ENCODE results near the gene ENAH.

The ENAH gene

DNA sequence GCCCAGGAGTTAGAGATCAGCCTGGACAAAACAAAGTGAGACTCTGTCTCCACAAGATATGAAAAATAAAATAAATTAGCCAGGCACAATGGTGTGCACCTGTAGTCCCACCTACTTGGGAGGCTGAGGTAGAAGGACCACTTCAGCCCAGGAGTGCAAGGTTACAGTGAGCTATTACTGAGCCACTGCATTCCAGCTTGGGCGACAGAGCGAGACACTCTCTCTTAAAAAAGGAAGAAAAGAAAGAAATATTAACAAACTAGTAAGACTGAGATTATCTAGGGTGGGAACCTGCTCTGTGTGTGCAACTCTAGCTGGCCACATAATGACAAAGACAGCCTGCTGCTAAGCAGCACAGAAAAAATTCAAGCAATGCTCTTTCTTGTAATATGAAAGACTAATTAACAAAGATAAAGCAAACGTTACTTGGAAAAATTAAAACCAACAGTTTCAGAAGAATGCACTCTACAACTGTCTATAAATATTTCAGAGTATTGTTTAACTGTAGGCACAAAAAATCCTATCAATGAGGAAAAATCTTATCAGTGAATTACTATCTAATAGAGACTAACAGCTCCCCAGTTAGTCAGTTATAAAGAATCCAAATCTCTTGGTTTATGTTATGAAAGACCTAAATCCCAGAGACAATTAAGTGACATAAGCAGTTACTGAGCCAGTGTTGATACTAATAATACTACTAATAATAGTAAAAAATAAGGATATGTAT lies 74.5 kb downstream of the ENAH start:
- H3K4me3 ChIP-seq = no peak overlapping the region
- H3K9me3 ChIP-seq (ENCODE audit: low read depth, low read length) = no peaks in the 10 kb centered on the region
- H3K27ac ChIP-seq = no peak overlapping the region
- DNase-seq (ENCODE audit: low read depth, low spot score) = no peak
- TF ChIP-seq FOXP2 (optimal IDR thresholded peaks at IDR 0.05; ENCODE audit: control extremely low read depth, extremely low read length, insufficient read depth) (no peak), POLR2AphosphoS5 (IDR thresholded peaks at IDR 0.05; ENCODE audit: borderline replicate concordance, low read depth, low read length) (no peak), EZH2 (IDR thresholded peaks at IDR 0.05) (no peak)
- H3K9ac ChIP-seq (ENCODE audit: insufficient read length) = no peak overlapping the region
- no peaks in the 10 kb centered on the region for H3K36me3 ChIP-seq (ENCODE audit: insufficient read depth, low read length)

DNA sequence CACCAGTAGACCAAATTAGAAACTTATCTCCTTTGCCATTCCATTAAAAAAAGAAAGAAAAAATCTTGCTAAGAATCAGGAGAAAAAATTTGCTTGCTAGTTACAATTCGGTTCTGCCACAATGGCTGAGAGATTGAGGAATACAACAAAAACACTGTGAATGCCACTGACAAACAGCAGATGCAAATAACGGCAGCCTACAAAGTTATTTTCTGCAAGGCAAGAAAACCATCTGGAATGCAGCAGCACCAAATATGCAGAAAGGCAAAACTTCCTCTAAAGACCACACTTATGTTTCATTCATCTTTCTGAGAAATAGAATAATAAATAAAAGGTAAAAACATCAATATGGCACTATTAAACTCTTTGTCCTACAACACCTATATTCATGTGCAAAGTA lies 75.7 kb downstream of the ENAH start:
- no peaks in the 10 kb centered on the region for H3K36me3 ChIP-seq (ENCODE audit: insufficient read depth, low read length)
- TF ChIP-seq EZH2 (IDR thresholded peaks at IDR 0.05) = no peak
- TF ChIP-seq FOXP2 (optimal IDR thresholded peaks at IDR 0.05; ENCODE audit: control extremely low read depth, extremely low read length, insufficient read depth) = no peak
- H3K4me3 ChIP-seq = no peak overlapping the region
- no peak for DNase-seq (ENCODE audit: low read depth, low spot score)
- H3K27ac ChIP-seq = no peak overlapping the region
- no peaks in the 10 kb centered on the region for H3K9me3 ChIP-seq (ENCODE audit: low read depth, low read length)
- no peak overlapping the region for H3K9ac ChIP-seq (ENCODE audit: insufficient read length)

DNA sequence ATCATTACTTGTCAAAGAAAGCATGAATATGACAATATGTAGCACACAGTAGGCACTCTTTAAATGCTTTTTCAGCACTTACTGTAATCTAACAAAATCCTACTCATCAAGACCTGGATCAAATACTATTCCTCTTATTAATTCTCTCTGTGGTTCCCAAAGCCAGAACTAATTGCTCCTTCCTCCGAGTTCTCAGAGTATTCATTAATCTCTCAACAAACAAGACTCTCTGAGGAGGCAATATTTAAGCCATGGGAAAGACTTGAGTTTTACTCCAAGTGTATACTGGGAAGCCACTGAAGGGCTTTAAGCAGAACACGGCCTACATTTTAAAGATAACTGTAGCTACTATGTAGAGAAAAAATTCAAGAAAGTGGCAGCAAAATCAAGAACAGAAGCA lies 79.7 kb downstream of the ENAH start:
- H3K9ac ChIP-seq (ENCODE audit: insufficient read length) = no peak overlapping the region
- no peak overlapping the region for H3K4me3 ChIP-seq
- TF ChIP-seq POLR2AphosphoS5 (IDR thresholded peaks at IDR 0.05; ENCODE audit: borderline replicate concordance, low read depth, low read length) (no peak; the same call in 1 of the 2 replicates), FOXP2 (optimal IDR thresholded peaks at IDR 0.05; ENCODE audit: control extremely low read depth, extremely low read length, insufficient read depth) (no peak), EZH2 (IDR thresholded peaks at IDR 0.05) (no peak)
- no peaks in the 10 kb centered on the region for H3K36me3 ChIP-seq (ENCODE audit: insufficient read depth, low read length)
- peak; percentile 56 for DNase-seq (ENCODE audit: low read depth, low spot score)
- no peaks in the 10 kb centered on the region for H3K9me3 ChIP-seq (ENCODE audit: low read depth, low read length)
- H3K27ac ChIP-seq = no peak overlapping the region

DNA sequence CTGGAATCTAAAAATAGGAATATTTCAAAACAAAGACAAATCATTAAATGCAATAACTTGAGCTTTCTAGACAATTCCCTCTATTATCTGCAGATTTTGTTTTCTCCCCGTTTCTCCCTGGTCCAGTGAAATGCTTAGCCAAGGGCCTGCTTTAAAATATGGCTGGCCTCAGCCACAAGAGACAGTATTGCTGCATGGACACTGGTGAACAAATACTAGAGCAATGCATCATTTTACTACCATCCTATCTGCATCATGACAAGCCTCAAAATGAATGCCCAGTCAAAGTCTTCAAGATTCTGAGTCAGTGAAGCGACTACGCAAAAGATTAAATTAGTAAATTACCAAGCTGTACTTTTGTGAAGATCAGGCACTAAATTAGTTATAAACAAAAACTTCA lies 80.5 kb downstream of the ENAH start:
- Histone ChIP-seq H3K27ac (no peak overlapping the region), H3K9ac (ENCODE audit: insufficient read length) (no peak overlapping the region), H3K36me3 (ENCODE audit: insufficient read depth, low read length) (no peaks in the 10 kb centered on the region), H3K9me3 (ENCODE audit: low read depth, low read length) (no peaks in the 10 kb centered on the region), H3K4me3 (no peak overlapping the region)
- no peak for DNase-seq (ENCODE audit: low read depth, low spot score)
- TF ChIP-seq POLR2AphosphoS5 (IDR thresholded peaks at IDR 0.05; ENCODE audit: borderline replicate concordance, low read depth, low read length) (no peak), EZH2 (IDR thresholded peaks at IDR 0.05) (no peak), FOXP2 (optimal IDR thresholded peaks at IDR 0.05; ENCODE audit: control extremely low read depth, extremely low read length, insufficient read depth) (no peak)

DNA sequence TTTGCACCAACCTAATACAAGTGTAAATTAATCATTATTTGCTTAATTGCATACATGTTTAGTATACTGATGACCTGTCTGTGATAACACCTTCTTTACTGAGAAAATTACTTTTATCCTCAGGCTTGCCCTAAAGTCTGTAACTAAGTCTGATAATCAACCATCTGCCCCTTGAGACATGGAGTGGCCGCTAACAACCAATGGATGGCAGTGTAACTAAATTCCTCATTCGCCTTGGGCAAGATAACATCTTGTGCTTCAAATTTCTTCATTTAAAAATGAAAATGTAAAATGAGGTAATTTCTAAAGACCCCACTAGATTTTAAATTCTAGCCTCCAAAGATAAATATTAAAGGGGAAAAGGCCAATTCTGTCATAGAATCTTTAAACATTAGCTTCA lies 85.1 kb downstream of the ENAH start:
- TF ChIP-seq EZH2 (IDR thresholded peaks at IDR 0.05) (no peak), FOXP2 (optimal IDR thresholded peaks at IDR 0.05; ENCODE audit: control extremely low read depth, extremely low read length, insufficient read depth) (no peak), POLR2AphosphoS5 (IDR thresholded peaks at IDR 0.05; ENCODE audit: borderline replicate concordance, low read depth, low read length) (no peak)
- no peak overlapping the region for H3K4me3 ChIP-seq
- H3K36me3 ChIP-seq (ENCODE audit: insufficient read depth, low read length) = peaks cover 25% of the 10 kb centered on the region
- H3K9me3 ChIP-seq (ENCODE audit: low read depth, low read length) = no peaks in the 10 kb centered on the region
- DNase-seq (ENCODE audit: low read depth, low spot score) = no peak
- no peak overlapping the region for H3K27ac ChIP-seq
- H3K9ac ChIP-seq (ENCODE audit: insufficient read length) = no peak overlapping the region

DNA sequence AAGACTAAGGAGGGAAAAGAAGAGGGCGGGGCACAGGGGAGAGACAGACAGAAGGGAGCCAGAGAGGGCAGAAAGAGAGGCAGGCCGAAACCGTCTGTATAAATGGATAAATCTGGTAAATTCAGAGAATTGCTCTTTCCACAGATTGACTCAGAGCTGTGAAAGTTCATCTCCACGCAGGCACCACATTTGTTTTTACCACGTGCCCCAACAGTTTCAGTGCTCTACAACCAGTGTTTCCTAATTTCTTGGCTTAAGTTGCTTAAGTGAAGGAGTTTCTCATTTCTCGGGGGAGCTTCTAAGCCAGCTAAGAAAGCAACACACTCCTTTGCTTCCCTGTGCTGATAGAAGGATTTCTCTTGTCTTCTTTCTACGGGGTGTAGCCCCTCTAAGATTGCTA lies 87.1 kb downstream of the ENAH start:
- no peak for DNase-seq (ENCODE audit: low read depth, low spot score)
- no peak overlapping the region for H3K9ac ChIP-seq (ENCODE audit: insufficient read length)
- no peak overlapping the region for H3K27ac ChIP-seq
- no peak overlapping the region for H3K4me3 ChIP-seq
- TF ChIP-seq EZH2 (IDR thresholded peaks at IDR 0.05) (no peak), POLR2AphosphoS5 (IDR thresholded peaks at IDR 0.05; ENCODE audit: borderline replicate concordance, low read depth, low read length) (no peak), FOXP2 (optimal IDR thresholded peaks at IDR 0.05; ENCODE audit: control extremely low read depth, extremely low read length, insufficient read depth) (no peak)
- H3K36me3 ChIP-seq (ENCODE audit: insufficient read depth, low read length) = peaks cover 32% of the 10 kb centered on the region
- no peaks in the 10 kb centered on the region for H3K9me3 ChIP-seq (ENCODE audit: low read depth, low read length)

DNA sequence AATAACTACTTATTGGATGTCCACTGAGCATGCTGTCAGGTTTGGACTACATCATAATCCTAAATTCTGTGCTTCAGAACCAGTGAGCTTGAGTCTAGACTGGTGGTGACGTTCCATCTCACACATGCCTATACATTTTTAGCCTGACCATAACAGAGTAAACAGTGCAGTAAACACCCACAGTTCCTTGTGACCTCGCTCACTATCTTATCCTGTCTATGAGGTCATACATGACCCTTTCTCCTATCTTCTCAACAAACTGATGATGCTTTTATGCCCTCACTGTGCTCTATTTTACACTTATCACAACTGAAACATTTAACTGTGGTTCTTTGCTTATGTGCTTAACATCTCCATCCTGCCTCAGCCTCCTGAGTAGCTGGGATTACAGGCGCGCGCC lies 91.2 kb downstream of the ENAH start:
- H3K4me3 ChIP-seq = no peak overlapping the region
- H3K9me3 ChIP-seq (ENCODE audit: low read depth, low read length) = peaks cover 3% of the 10 kb centered on the region; the same call in 1 of the 2 replicates
- no peak overlapping the region for H3K27ac ChIP-seq
- TF ChIP-seq EZH2 (IDR thresholded peaks at IDR 0.05) (no peak), POLR2AphosphoS5 (IDR thresholded peaks at IDR 0.05; ENCODE audit: borderline replicate concordance, low read depth, low read length) (no peak), FOXP2 (optimal IDR thresholded peaks at IDR 0.05; ENCODE audit: control extremely low read depth, extremely low read length, insufficient read depth) (no peak)
- no peak for DNase-seq (ENCODE audit: low read depth, low spot score)
- no peak overlapping the region for H3K9ac ChIP-seq (ENCODE audit: insufficient read length)
- H3K36me3 ChIP-seq (ENCODE audit: insufficient read depth, low read length) = peaks cover 58% of the 10 kb centered on the region

DNA sequence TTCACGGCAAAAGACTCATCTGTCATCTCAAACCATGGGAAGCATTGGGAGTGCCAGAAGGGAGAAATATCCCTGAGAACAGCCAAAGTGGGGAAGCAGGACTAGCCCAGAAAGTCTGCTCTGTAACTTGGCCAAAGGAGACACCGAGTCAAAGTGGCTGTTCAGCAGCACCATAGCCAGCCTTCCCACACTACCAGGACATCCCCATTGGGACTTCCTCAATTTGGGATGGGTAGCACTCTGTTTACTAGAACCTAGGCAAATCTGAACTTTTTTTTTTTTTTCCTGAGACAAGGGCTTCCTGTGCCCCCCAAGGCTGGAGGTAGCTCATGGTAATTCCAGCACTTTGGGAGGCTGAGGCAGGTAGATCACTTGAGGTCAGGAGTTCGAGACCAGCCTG lies 93.0 kb downstream of the ENAH start:
- Histone ChIP-seq H3K9ac (ENCODE audit: insufficient read length) (no peak overlapping the region), H3K9me3 (ENCODE audit: low read depth, low read length) (peaks cover 5% of the 10 kb centered on the region; the same call in 1 of the 2 replicates), H3K4me3 (no peak overlapping the region), H3K36me3 (ENCODE audit: insufficient read depth, low read length) (peaks cover 52% of the 10 kb centered on the region), H3K27ac (no peak overlapping the region)
- no peak for TF ChIP-seq EZH2 (IDR thresholded peaks at IDR 0.05)
- no peak for TF ChIP-seq POLR2AphosphoS5 (IDR thresholded peaks at IDR 0.05; ENCODE audit: borderline replicate concordance, low read depth, low read length)
- no peak for TF ChIP-seq FOXP2 (optimal IDR thresholded peaks at IDR 0.05; ENCODE audit: control extremely low read depth, extremely low read length, insufficient read depth)
- DNase-seq (ENCODE audit: low read depth, low spot score) = no peak

DNA sequence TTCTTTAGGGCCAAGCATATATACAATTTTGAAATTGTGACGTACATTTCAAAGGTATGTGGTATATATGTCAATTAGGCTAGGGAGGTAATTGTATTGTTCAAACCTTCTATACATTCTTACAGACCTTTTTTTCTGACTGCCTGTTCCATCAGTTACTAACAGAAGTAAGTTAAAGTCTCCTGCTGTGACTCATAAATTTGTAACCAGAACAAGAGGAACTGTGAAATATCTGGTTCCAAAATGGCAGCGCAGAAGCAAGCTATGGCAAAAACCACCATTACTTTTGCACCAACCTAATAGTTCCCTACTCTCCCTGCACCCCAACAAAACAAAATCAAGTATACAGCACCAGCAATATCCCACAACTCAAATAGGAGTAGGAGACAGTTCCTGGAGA lies 93.6 kb downstream of the ENAH start:
- Histone ChIP-seq H3K27ac (no peak overlapping the region), H3K4me3 (no peak overlapping the region), H3K9ac (ENCODE audit: insufficient read length) (no peak overlapping the region), H3K9me3 (ENCODE audit: low read depth, low read length) (peaks cover 5% of the 10 kb centered on the region; the same call in 1 of the 2 replicates), H3K36me3 (ENCODE audit: insufficient read depth, low read length) (peaks cover 52% of the 10 kb centered on the region)
- no peak for DNase-seq (ENCODE audit: low read depth, low spot score)
- no peak for TF ChIP-seq POLR2AphosphoS5 (IDR thresholded peaks at IDR 0.05; ENCODE audit: borderline replicate concordance, low read depth, low read length)
- no peak for TF ChIP-seq FOXP2 (optimal IDR thresholded peaks at IDR 0.05; ENCODE audit: control extremely low read depth, extremely low read length, insufficient read depth)
- no peak for TF ChIP-seq EZH2 (IDR thresholded peaks at IDR 0.05)

Measured in SK-N-MC (cell line).